Activated B cell treated with CpG ODN at 0.5 μM for 24 hours (primary cell): ENCODE data around the gene MYADML2. TPM values are rescaled to one million over a fixed set of nuclear protein-coding genes. Genes with fewer than 3 reads are reported as not detected.

ENCODE experiments used
- ATAC-seq: fragments of 200-7000 bp; cut with Tn5 transposase; one replicate; pipeline ENCODE4 v1.10.0; 2021; ENCODE audit warnings: low read depth, mild to moderate bottlenecking, moderate library complexity
- CTCF ChIA-PET: fragments of 350-600 bp; sonication (Branson Sonifier 250); formaldehyde crosslinking; loops from one replicate; lab custom pipeline; 2021; ENCODE audit warnings: antibody characterized with exemption; lab: Charles Lee
- POLR2A ChIA-PET: fragments of 350-600 bp; sonication (Branson Sonifier 250); formaldehyde crosslinking; loops from one replicate; lab custom pipeline; 2021; ENCODE audit warnings: antibody characterized with exemption; lab: Charles Lee
- DNase-seq: peaks from one replicate; pipeline ENCODE4 v3.0.0; 2022
- H3K27ac Mint-ChIP-seq: one replicate; pipeline ENCODE4 v1.8.0; 2020; ENCODE audit warnings: mixed read lengths
- H3K27me3 Mint-ChIP-seq: one replicate; pipeline ENCODE4 v1.8.0; 2021; ENCODE audit warnings: mixed read lengths
- H3K36me3 Mint-ChIP-seq: one replicate; pipeline ENCODE4 v1.8.0; 2021; ENCODE audit warnings: low read depth, mixed read lengths
- H3K4me1 Mint-ChIP-seq: one replicate; pipeline ENCODE4 v1.8.0; 2021; ENCODE audit warnings: mixed read lengths
- H3K4me3 Mint-ChIP-seq: one replicate; pipeline ENCODE4 v1.8.0; 2020; ENCODE audit warnings: mild to moderate bottlenecking, mixed read lengths
- H3K9me3 Mint-ChIP-seq: one replicate; pipeline ENCODE4 v1.8.0; 2020; ENCODE audit warnings: mixed read lengths
- intact Hi-C: fragments of 100-400 bp; cut with micrococcal nuclease; formaldehyde crosslinking; loops from one replicate; pipeline ENCODE4 v1.15.1; 2024
- total RNA-seq: library from RNA; stranded (reverse); gene quantifications from 2 replicates; pipeline ENCODE4 v1.2.3, GENCODE V29; 2022
- TF ChIP-seq, protein P1 (sequence below): fragments of 200-600 bp; IDR thresholded peaks from one replicate; pipeline ENCODE4 v1.8.0; 2022; ENCODE audit warnings: antibody characterized with exemption, mild to moderate bottlenecking

Gene MYADML2
- total RNA-seq, 1 donor from 2014 or later, result not detected

DNA sequence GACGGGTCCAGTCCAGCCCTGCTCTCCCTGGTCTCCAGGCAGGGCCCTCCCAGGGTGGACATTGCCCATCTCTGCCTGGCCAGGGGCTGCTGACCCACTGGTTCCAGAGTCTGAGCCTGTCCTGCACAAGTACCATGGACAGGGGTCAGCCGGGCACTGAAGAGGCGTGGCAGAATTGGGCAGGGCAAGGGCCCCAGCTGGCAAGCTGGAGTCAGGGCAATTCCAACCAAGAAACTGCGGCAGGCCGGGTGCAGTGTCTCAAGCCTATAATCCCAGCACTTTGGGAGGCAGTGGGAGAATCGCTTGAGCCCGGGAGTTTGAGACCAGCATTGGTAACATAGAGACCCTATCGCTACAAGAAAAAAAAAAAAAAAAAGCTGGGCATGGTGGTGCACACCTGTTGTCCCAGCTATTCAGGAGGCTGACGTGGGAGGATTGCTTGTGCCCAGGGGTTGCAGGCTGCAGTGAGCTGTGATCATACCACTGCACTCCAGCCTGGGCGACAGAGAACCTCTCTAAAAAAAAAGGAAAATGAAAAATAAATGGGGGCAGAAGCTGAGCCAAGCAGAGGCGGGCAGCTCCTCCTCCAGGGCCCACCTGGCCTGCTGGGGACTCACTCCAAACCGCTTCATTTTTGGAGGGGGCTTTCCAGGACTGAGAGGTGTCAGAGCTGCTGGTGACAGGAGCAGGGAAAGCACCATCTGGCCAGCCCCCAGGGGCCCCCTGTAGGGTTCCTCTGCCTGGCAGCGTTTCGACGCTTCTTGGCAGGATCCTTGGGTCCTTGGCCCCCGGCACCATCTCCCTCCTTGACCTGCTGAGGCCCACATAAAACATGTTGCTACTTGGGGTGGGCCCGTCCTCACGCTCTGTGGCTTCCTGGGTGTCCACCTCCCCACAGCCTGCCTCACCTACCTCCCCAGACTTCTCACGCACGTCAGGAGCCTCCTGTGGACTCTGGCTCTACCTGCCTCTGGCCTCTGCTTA lies 16.6 kb downstream of the MYADML2 start:
- ATAC-seq (no peak), DNase-seq (no peak)
- Mint-ChIP-seq H3K27me3 (peaks cover 8% of the 10 kb centered on the region), H3K27ac (no peak overlapping the region), H3K4me1 (peaks cover 19% of the 10 kb centered on the region), H3K36me3 (peaks cover 13% of the 10 kb centered on the region), H3K4me3 (no peak overlapping the region), H3K9me3 (no peaks in the 10 kb centered on the region)
- TF ChIP-seq, protein P1, sequence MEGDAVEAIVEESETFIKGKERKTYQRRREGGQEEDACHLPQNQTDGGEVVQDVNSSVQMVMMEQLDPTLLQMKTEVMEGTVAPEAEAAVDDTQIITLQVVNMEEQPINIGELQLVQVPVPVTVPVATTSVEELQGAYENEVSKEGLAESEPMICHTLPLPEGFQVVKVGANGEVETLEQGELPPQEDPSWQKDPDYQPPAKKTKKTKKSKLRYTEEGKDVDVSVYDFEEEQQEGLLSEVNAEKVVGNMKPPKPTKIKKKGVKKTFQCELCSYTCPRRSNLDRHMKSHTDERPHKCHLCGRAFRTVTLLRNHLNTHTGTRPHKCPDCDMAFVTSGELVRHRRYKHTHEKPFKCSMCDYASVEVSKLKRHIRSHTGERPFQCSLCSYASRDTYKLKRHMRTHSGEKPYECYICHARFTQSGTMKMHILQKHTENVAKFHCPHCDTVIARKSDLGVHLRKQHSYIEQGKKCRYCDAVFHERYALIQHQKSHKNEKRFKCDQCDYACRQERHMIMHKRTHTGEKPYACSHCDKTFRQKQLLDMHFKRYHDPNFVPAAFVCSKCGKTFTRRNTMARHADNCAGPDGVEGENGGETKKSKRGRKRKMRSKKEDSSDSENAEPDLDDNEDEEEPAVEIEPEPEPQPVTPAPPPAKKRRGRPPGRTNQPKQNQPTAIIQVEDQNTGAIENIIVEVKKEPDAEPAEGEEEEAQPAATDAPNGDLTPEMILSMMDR, result no peak
- CTCF ChIA-PET, result no interaction called here
- POLR2A ChIA-PET, result no interaction called here
- intact Hi-C loops, result no loop called here

DNA sequence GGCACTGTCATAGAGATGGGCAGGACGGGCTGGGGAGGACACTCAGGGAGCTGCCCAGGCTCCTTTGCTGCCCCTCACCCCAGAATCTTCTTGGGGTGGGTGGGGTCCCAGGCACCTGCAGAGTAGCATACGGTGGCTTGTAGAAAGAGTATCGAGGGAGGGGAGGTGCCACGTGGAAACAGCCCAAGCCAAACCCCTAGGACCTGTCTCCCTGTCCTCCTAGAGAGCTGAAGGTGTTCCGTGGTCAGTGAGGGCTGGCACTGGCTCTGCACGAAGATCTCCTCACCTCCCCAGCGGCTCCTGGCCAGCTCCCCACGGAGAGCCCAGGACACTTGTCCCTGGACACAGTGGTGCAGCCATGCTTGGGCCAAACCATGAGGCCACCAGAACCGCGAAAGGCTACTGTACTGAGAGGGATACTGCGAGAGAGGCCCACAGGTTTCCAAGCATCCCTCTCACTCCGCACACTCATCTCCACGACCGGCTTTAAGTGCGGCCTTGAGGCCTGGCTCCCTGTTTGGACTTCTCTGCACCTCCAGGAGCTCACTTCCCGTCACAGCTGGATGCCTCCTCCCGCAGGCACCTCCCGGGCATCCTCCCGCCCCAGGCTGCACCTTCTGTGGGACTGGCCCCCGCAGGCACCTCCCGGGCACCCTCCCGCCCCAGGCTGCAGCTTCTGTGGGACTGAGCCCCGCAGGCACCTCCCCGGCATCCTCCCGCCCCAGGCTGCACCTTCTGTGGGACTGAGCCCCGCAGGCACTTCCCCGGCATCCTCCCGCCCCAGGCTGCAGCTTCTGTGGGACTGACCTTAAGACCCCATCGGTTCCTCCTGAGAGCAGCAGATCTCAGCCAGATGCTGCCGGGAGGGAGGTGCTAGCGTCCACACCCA lies 17.5 kb downstream of the MYADML2 start:
- TF ChIP-seq, protein P1, result no peak
- Mint-ChIP-seq H3K4me1 (peaks cover 22% of the 10 kb centered on the region), H3K27me3 (peaks cover 8% of the 10 kb centered on the region), H3K4me3 (peak overlapping the region; percentile 52), H3K27ac (no peak overlapping the region), H3K9me3 (no peaks in the 10 kb centered on the region), H3K36me3 (peaks cover 13% of the 10 kb centered on the region)
- intact Hi-C loops, result no loop called here
- DNase-seq (no peak), ATAC-seq (no peak)
- CTCF ChIA-PET, result no interaction called here
- POLR2A ChIA-PET, result no interaction called here

- DNase-seq (no peak), ATAC-seq (no peak)
- peaks cover 8% of the 10 kb centered on the region for H3K36me3 Mint-ChIP-seq
- H3K4me1 Mint-ChIP-seq, result peaks cover 29% of the 10 kb centered on the region
- TF ChIP-seq, protein P1, result no peak
- intact Hi-C loops, result loop anchor here (1.0 kb wide), 2 partner anchors 9 to 37 kb away; partner anchors contain the start of genes ALYREF, ANAPC11 and PYCR1
- POLR2A ChIA-PET, result interaction anchor here (1.5 to 3.5 kb wide), 4 partner anchors 12 to 67 kb away, joined by 3 to 28 read pairs (median 8); partner anchors contain the start of genes P4HB and SIRT7
- peaks cover 7% of the 10 kb centered on the region for H3K27me3 Mint-ChIP-seq
- CTCF ChIA-PET, result interaction anchor here (1.4 kb wide), 1 partner anchor 31 kb away, joined by 5 read pairs; no protein-coding TSS in a partner anchor
- no peaks in the 10 kb centered on the region for H3K9me3 Mint-ChIP-seq
- no peak overlapping the region for H3K27ac Mint-ChIP-seq
- peak overlapping the region; percentile 52 for H3K4me3 Mint-ChIP-seq
Measured at GRCh38 chr17:81928544-81929252, 18.3 kb downstream of the MYADML2 start.

DNA sequence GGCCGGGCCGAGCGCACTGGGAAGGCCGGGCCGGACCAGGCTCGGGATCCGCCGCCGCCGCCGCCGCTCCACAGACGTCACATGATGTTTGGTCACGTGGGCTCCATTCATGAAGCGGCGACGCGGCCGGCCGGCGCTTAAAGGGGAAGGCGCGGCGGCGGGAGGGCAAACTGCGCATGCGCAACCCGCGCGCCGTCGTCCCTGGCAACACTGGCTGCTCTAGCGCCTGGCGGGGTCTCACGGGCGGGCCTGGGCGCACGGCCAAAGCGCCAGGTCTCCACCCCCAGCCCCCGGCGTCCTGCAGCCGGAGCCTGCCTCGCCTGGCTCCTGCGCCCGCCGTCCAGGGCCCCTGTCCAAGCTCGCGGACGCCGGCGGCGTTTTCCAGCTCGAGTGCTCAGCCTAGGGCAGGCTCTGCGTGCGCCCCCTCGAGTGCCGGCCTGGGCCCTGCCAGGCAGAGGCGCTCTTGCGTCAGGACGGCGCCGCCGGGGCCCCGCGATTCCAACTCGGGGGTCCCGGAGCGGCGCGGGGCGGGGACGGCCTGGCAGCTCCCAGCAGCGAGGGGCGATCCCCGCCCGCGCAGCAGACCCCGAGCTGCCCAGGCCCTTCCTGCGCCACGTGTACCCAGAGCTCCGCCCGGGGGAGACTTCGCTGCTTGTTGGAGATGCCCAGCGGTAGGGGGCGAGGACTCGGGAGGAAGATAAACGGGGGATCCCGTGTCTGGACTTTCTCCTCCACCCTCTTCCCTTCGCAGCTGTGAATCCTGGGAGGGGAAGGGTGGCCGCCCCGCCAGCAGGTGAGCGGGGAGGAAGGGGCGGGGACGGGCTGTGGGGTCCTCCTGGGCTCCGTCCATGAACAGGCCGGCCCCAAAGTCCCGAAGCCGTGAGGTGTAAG lies 19.1 kb downstream of the MYADML2 start, which contains the start of gene MAFG:
TSS of gene MAFG (minus strand) at position 83 of the 891 bp plus-strand sequence. CDS start 4,550 bp downstream, outside the sequence.
- ChIA-PET POLR2A (interaction anchor here (1.0 to 3.5 kb wide), 16 partner anchors 10 to 370 kb away, joined by 3 to 28 read pairs (median 4); partner anchors contain the start of genes ANAPC11, ARL16, ASPSCR1 and DCXR), CTCF (interaction anchor here (0.7 to 1.8 kb wide), 4 partner anchors 10 to 370 kb away, joined by 3 to 6 read pairs (median 4); partner anchors contain the start of gene SIRT7)
- H3K27me3 Mint-ChIP-seq, result peaks cover 7% of the 10 kb centered on the region
- peak within 1 kb of the TSS; percentile 88 for H3K4me3 Mint-ChIP-seq
- ATAC-seq (peak; percentile 60), DNase-seq (peak; percentile 93)
- no peaks in the 10 kb centered on the region for H3K9me3 Mint-ChIP-seq
- intact Hi-C loops, result loop anchor here (1.0 to 2.0 kb wide), 5 partner anchors 9 to 67 kb away; partner anchors contain the start of genes ALYREF, ANAPC11, ARHGDIA and ASPSCR1
- peak within 1 kb of the TSS; percentile 85 for H3K27ac Mint-ChIP-seq
- TF ChIP-seq, protein P1, result no peak
- peaks cover 5% of the 10 kb centered on the region for H3K36me3 Mint-ChIP-seq
- peaks cover 33% of the 10 kb centered on the region for H3K4me1 Mint-ChIP-seq
